HepG2 (cell line): Measurements from ENCODE around the gene TGM1.

Source experiments
- CBX5 ChIP-seq: sonication (generic); formaldehyde crosslinking; IDR thresholded peaks from 2 replicates; pipeline ENCODE4 v1.4.0; 2020; ENCODE audit warnings: missing genetic modification reagents, borderline replicate concordance
- FOSL1 ChIP-seq: sonication (generic); formaldehyde crosslinking; IDR thresholded peaks from 2 replicates; pipeline ENCODE4 v1.9.0; 2021; ENCODE audit warnings: missing genetic modification reagents, borderline replicate concordance
- MED13 ChIP-seq: sonication (generic); formaldehyde crosslinking; IDR thresholded peaks from 2 replicates; pipeline ENCODE4 v1.5.0; 2020; ENCODE audit warnings: missing genetic modification reagents
- POLR2A ChIP-seq, 2 experiments: IDR thresholded peaks; 2 replicates each; pipeline ENCODE4 v1.6.1; 2011; ENCODE audit warnings: low read depth in 2 of 2, low read length in 2 of 2, mild to moderate bottlenecking in 1 of 2, moderate library complexity in 1 of 2; ENCODE audit not compliant: insufficient read depth in 1 of 2
- RARA ChIP-seq: IDR thresholded peaks from 2 replicates; pipeline ENCODE4 v1.6.1; 2016; ENCODE audit warnings: missing genetic modification reagents, missing compliant biosample characterization
- SMAD9 ChIP-seq: sonication (generic); formaldehyde crosslinking; IDR thresholded peaks from 2 replicates; pipeline ENCODE4 v1.5.1; 2020; ENCODE audit warnings: mild to moderate bottlenecking, missing genetic modification reagents
- SMC3 ChIP-seq: IDR thresholded peaks from 2 replicates; pipeline ENCODE4 v1.6.1; 2011; ENCODE audit warnings: low read length, improper control_type of control experiment
- TBL1XR1 ChIP-seq: fragments of 150-350 bp; IDR thresholded peaks from 2 replicates; pipeline ENCODE4 v1.6.1; 2014; ENCODE audit warnings: borderline replicate concordance, low read length; ENCODE audit not compliant: partially characterized antibody
- ZNF292 ChIP-seq: sonication (generic); formaldehyde crosslinking; IDR thresholded peaks from 2 replicates; pipeline ENCODE4 v1.8.1; 2022; ENCODE audit warnings: mild to moderate bottlenecking, low read depth, missing genetic modification reagents, borderline replicate concordance
- ZNF335 ChIP-seq: sonication (generic); formaldehyde crosslinking; IDR thresholded peaks from 2 replicates; pipeline ENCODE4 v1.4.0; 2020; ENCODE audit warnings: missing genetic modification reagents
- ZNF530 ChIP-seq: sonication (generic); formaldehyde crosslinking; IDR thresholded peaks from 2 replicates; pipeline ENCODE4 v1.5.0; 2020; ENCODE audit warnings: low read depth, mild to moderate bottlenecking, missing genetic modification reagents
- TF ChIP-seq, protein P1 (sequence below), 2 experiments: sonication (generic) in 1 of 2; formaldehyde crosslinking in 1 of 2; IDR thresholded peaks; 2 replicates each; pipeline versions ENCODE4 v1.5.1 to v1.6.1; 2011 to 2020; ENCODE audit warnings: borderline replicate concordance in 1 of 2, low read depth in 1 of 2, low read length in 1 of 2, mild to moderate bottlenecking in 1 of 2, missing genetic modification reagents in 1 of 2, moderate library complexity in 1 of 2
- TF ChIP-seq, protein P2 (sequence below): sonication (generic); formaldehyde crosslinking; IDR thresholded peaks from 2 replicates; pipeline ENCODE4 v1.5.0; 2020; ENCODE audit warnings: mild to moderate bottlenecking, missing genetic modification reagents, moderate library complexity

DNA sequence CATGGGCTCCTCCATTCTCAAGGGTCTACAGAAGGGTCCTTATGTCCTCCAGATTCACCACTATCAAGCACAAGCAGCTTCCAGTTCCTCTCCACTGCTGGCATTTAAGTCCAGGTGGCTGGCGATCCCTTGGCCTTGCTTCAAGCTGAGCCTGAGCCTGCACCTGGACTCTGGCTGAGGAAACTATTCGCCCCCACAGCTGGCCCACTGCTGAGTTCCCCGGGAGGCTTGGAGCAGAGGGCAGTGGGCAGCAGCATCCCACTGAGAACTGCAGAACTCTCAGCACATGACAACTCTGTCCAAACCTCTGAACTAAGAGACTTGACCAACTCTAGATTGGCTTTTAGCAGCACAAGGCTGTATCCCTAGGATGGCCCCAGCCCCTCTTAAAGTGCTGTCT lies 19.8 kb upstream of the TGM1 start:
- TF ChIP-seq ZNF530 (CRISPR knock-in tag): no peak
- TF ChIP-seq, protein P1, sequence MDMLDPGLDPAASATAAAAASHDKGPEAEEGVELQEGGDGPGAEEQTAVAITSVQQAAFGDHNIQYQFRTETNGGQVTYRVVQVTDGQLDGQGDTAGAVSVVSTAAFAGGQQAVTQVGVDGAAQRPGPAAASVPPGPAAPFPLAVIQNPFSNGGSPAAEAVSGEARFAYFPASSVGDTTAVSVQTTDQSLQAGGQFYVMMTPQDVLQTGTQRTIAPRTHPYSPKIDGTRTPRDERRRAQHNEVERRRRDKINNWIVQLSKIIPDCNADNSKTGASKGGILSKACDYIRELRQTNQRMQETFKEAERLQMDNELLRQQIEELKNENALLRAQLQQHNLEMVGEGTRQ (IDR thresholded peaks at IDR 0.05; ENCODE audit: low read depth, low read length): no peak
- TF ChIP-seq, protein P1 (CRISPR knock-in tag; IDR thresholded peaks at IDR 0.05; ENCODE audit: borderline replicate concordance): no peak
- TF ChIP-seq CBX5 (CRISPR knock-in tag): no peak
- no peak for TF ChIP-seq MED13 (CRISPR knock-in tag)
- no peak for TF ChIP-seq SMC3
- TF ChIP-seq POLR2A (IDR thresholded peaks at IDR 0.05; ENCODE audit: insufficient read depth in 1 of 2, low read depth in 2 of 2, low read length in 2 of 2): no peak
- no peak for TF ChIP-seq RARA (CRISPR knock-in tag)
- no peak for TF ChIP-seq FOSL1 (CRISPR knock-in tag)
- no peak for TF ChIP-seq ZNF335 (CRISPR knock-in tag)
- no peak for TF ChIP-seq ZNF292 (CRISPR knock-in tag)
- TF ChIP-seq, protein P2, sequence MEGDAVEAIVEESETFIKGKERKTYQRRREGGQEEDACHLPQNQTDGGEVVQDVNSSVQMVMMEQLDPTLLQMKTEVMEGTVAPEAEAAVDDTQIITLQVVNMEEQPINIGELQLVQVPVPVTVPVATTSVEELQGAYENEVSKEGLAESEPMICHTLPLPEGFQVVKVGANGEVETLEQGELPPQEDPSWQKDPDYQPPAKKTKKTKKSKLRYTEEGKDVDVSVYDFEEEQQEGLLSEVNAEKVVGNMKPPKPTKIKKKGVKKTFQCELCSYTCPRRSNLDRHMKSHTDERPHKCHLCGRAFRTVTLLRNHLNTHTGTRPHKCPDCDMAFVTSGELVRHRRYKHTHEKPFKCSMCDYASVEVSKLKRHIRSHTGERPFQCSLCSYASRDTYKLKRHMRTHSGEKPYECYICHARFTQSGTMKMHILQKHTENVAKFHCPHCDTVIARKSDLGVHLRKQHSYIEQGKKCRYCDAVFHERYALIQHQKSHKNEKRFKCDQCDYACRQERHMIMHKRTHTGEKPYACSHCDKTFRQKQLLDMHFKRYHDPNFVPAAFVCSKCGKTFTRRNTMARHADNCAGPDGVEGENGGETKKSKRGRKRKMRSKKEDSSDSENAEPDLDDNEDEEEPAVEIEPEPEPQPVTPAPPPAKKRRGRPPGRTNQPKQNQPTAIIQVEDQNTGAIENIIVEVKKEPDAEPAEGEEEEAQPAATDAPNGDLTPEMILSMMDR (CRISPR knock-in tag): no peak
- TF ChIP-seq SMAD9: no peak
- no peak for TF ChIP-seq TBL1XR1
